PC-9 (cell line): ENCODE data around the gene CDH10.

Source experiments
- EZH2 ChIP-seq: fragments of 200-600 bp; sonication (generic); IDR thresholded peaks from 2 replicates; pipeline ENCODE4 v1.8.0; 2017; ENCODE audit warnings: antibody characterized with exemption, low read depth
- TF ChIP-seq, protein P1 (sequence below): fragments of 200-600 bp; sonication (generic); conservative IDR thresholded peaks from 2 replicates; pipeline ENCODE4 v1.6.1; 2017; ENCODE audit warnings: mixed run types, antibody characterized with exemption, mild to moderate bottlenecking, moderate library complexity

GRCh38 chr5:24589566-24589965 lies 55.2 kb downstream of the CDH10 start:
- TF ChIP-seq, protein P1, sequence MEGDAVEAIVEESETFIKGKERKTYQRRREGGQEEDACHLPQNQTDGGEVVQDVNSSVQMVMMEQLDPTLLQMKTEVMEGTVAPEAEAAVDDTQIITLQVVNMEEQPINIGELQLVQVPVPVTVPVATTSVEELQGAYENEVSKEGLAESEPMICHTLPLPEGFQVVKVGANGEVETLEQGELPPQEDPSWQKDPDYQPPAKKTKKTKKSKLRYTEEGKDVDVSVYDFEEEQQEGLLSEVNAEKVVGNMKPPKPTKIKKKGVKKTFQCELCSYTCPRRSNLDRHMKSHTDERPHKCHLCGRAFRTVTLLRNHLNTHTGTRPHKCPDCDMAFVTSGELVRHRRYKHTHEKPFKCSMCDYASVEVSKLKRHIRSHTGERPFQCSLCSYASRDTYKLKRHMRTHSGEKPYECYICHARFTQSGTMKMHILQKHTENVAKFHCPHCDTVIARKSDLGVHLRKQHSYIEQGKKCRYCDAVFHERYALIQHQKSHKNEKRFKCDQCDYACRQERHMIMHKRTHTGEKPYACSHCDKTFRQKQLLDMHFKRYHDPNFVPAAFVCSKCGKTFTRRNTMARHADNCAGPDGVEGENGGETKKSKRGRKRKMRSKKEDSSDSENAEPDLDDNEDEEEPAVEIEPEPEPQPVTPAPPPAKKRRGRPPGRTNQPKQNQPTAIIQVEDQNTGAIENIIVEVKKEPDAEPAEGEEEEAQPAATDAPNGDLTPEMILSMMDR, result no peak
- no peak for TF ChIP-seq EZH2
